GM18858 (cell line): ENCODE measurements around the gene TEKTIP1.

ENCODE experiments used
- ATAC-seq: cut with Tn5 transposase; IDR thresholded peaks from one replicate; pipeline ENCODE4 v1.9.1; 2021; ENCODE audit not compliant: unreplicated experiment

The TEKTIP1 gene

GRCh38 chr19:3538965-3539755 is at the start of gene TEKTIP1:
Gene TEKTIP1 (plus strand): TSS chr19:3539174. CDS start chr19:3539178, 4 bp downstream.
- no peak for ATAC-seq

DNA sequence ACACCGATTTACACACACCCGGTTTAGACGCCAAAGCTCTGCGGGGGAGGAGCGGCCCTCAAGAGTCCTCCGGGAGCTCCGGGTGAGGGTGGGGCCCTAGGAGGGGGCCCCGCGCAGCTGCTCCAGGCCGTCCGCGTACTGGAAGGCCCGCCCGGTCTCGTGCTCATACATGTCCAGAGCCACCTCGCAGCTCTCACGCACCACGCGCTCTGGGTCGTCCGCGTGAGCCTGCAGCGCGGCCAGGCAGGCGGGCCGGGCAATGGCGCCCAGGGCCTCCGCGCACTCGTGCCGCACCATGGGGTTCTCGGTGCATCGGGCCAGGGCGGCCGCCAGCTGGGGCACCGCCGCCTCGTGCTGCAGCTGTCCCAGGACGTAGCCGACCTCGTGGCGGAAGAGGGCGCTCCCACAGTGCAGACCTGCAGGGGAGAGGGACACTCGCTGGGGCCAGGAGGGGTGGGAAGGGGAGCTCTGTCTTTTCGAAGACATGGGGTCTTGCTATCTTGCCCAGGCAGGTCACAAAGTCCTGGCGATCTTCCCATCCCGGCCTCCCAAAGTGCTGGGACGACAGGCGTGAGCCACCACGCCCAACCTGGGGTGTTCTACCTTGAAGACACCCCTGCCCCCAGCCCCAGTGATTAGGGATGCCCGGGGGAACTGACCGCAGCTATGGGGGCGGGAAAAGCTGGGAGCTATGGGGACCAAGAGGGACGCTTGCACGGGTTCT is 47.4 kb upstream of the TEKTIP1 start:
- no peak for ATAC-seq

GRCh38 chr19:3492131-3492839 is 46.7 kb upstream of the TEKTIP1 start:
- no peak for ATAC-seq

GRCh38 chr19:3492919-3493318 is 46.1 kb upstream of the TEKTIP1 start:
- ATAC-seq: no peak

GRCh38 chr19:3493651-3494050 is 45.3 kb upstream of the TEKTIP1 start:
- ATAC-seq: no peak

GRCh38 chr19:3494051-3494450 is 44.9 kb upstream of the TEKTIP1 start:
- no peak for ATAC-seq

DNA sequence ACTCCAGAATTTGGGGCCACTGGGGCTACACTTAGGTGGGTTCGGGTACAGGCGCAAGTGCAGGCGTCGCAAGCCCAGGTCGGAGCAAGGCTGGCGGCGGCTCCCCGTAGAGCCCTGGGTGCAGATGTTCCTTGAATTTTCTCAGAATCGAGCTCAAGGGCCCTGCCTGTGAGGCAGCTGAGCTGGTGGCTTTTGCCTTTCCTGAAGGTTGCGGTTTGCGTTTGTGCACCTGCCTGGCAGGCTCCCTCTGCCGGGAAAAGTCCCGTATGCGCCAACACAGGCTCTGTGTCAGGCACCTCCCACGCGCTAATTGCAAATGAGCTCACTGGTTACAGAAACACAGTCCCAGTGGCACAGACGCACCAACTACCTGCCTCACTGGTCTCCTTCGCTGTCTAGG is 44.4 kb upstream of the TEKTIP1 start:
- ATAC-seq: no peak

GRCh38 chr19:3496392-3497273 is 42.3 kb upstream of the TEKTIP1 start:
- ATAC-seq: no peak

DNA sequence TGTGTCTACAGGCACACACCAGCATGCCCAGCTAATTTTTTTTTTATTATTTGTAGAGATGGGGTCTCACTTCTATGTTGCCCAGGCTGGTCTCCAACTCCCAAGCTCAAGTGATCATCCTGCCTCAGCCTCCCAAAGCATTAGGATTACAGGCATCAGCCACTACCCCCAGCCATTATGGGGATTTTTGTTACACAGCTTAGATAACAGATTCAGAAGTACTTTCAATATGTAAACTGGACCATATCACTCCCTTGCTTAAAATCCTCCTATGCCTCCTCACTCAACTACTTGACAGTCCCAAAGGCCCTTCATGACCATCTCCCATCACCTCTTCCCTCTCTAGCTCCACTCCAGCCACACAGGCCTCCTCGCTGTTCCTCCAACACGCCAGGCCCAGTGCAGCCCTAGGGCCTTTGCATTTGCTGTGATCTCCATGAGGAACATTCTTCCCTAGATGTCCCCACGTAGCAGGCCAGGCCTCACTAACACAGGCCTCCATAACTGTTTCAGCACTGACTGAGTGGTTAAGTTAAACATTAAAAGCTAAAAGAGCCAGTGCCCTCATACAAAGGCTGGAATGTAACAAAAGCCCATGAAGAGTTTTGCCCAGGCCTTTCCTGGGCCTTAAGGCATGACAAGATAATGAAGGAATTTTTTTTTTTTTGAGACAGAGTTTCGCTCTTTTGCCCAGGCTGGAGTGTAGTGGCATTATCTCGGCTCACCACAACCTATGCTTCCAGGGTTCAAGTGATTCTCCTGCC is 41.0 kb upstream of the TEKTIP1 start:
- ATAC-seq: no peak

- no peak for ATAC-seq
Measured at GRCh38 chr19:3499738-3500428, 39.1 kb upstream of the TEKTIP1 start.

GRCh38 chr19:3500429-3501101 is 38.4 kb upstream of the TEKTIP1 start, which contains the start of gene DOHH:
Gene DOHH (minus strand): TSS chr19:3500674. CDS start chr19:3496814, 3,860 bp downstream.
- ATAC-seq: peak; percentile 53

- no peak for ATAC-seq
Measured at GRCh38 chr19:3501780-3502179, 37.2 kb upstream of the TEKTIP1 start.

- ATAC-seq: no peak
Measured at GRCh38 chr19:3503036-3503572, 35.9 kb upstream of the TEKTIP1 start.

DNA sequence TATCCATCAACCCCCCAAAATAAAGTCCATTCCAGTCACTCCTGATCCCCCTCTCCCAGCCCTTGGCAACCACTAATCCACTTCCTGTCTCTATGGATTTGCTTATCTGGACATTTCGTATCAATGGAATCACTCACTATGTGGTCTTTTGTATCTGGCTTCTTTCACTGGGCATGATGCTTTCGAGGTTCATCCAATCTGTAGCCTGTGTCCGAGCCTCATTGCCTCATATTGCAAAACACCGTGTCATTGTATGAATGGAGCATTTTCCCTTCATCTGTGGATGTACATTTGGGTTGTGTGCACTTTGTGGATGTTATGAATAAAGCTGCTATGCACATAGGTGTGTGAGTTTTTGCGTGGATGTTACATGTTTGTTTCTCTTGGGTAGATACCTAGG is 34.2 kb upstream of the TEKTIP1 start:
- ATAC-seq: no peak

- ATAC-seq: peak; percentile 78
Measured at GRCh38 chr19:3505598-3506383, 33.2 kb upstream of the TEKTIP1 start, which contains the start of gene FZR1. Gene FZR1 (plus strand): TSS chr19:3506311. CDS start chr19:3522990, 16,679 bp downstream.

- no peak for ATAC-seq
Measured at GRCh38 chr19:3506384-3507340, 32.3 kb upstream of the TEKTIP1 start.
